CD4-positive, alpha-beta T cell treated with Interleukin-17A for 1 hour (primary cell): ENCODE results near the gene BACE2.
"Not testable (repeated sequence)": the region's sequence is repeated elsewhere in the genome, so short reads cannot be mapped to it uniquely, and the experiment has no call there.

Experiments
- DNase-seq: peaks from one replicate; pipeline ENCODE4 v3.0.0-alpha.2; 2020

Gene BACE2

GRCh38 chr21:41243107-41243506, 75.1 kb downstream of the BACE2 start:
- DNase-seq: no peak

GRCh38 chr21:41244266-41244880, 76.4 kb downstream of the BACE2 start:
- not testable (repeated sequence) for DNase-seq

GRCh38 chr21:41245509-41246135, 77.7 kb downstream of the BACE2 start:
- DNase-seq: no peak

GRCh38 chr21:41246808-41247207, 78.8 kb downstream of the BACE2 start:
- DNase-seq: no peak

GRCh38 chr21:41247561-41248545, 79.9 kb downstream of the BACE2 start:
- DNase-seq: no peak

- no peak for DNase-seq
Observed at GRCh38 chr21:41249476-41249875, 81.5 kb downstream of the BACE2 start.

- DNase-seq: no peak
Observed at GRCh38 chr21:41250519-41250918, 82.6 kb downstream of the BACE2 start.

GRCh38 chr21:41251961-41252642, 84.1 kb downstream of the BACE2 start:
- no peak for DNase-seq

- DNase-seq: no peak
Observed at GRCh38 chr21:41254090-41254700, 86.2 kb downstream of the BACE2 start.

- no peak for DNase-seq
Observed at GRCh38 chr21:41255190-41255589, 87.2 kb downstream of the BACE2 start.

- not testable (repeated sequence) for DNase-seq
Observed at GRCh38 chr21:41256231-41256630, 88.3 kb downstream of the BACE2 start.

GRCh38 chr21:41256771-41257702, 89.1 kb downstream of the BACE2 start:
- no peak for DNase-seq

- no peak for DNase-seq
Observed at GRCh38 chr21:41258617-41259016, 90.7 kb downstream of the BACE2 start.

GRCh38 chr21:41260428-41260827, 92.5 kb downstream of the BACE2 start:
- DNase-seq: no peak

GRCh38 chr21:41267346-41267745, 99.4 kb downstream of the BACE2 start:
- DNase-seq: no peak

- DNase-seq: no peak
Observed at GRCh38 chr21:41269535-41269934, 101.6 kb downstream of the BACE2 start.

- no peak for DNase-seq
Observed at GRCh38 chr21:41277196-41277595, 109.2 kb downstream of the BACE2 start.

GRCh38 chr21:41277846-41278245, 109.9 kb downstream of the BACE2 start:
- no peak for DNase-seq

- no peak for DNase-seq
Observed at GRCh38 chr21:41280115-41280919, 112.4 kb downstream of the BACE2 start.

- DNase-seq: no peak
Observed at GRCh38 chr21:41282412-41282811, 114.5 kb downstream of the BACE2 start.
